ENCODE results near the gene ICAM2.

Gene ICAM2

GRCh38 chr17:64051153-64051552 lies 30.7 kb upstream of the ICAM2 start:
- Histone ChIP-seq H3K9me2 (replicated peaks; ENCODE audit: insufficient read depth, low read length) (no peaks in the 10 kb centered on the region), H2AFZ (ENCODE audit: low read depth, low read length, severe bottlenecking) (no peak overlapping the region), H3K79me2 (ENCODE audit: insufficient read depth, low read length) (no peaks in the 10 kb centered on the region), H3K36me3 (ENCODE audit: low read length) (no peaks in the 10 kb centered on the region), H3K27me3 (ENCODE audit: low read length) (no peaks in the 10 kb centered on the region), H3K9me3 (ENCODE audit: insufficient read depth, low read length) (no peaks in the 10 kb centered on the region), H3F3A (ENCODE audit: insufficient read depth) (no peaks in the 10 kb centered on the region), H3K9ac (ENCODE audit: low read length) (no peak overlapping the region), H3K4me3 (ENCODE audit: insufficient read depth, low read length, poor library complexity, severe bottlenecking) (no peak overlapping the region), H4K20me1 (ENCODE audit: low read depth, low read length) (no peaks in the 10 kb centered on the region), H3K27ac (ENCODE audit: low read depth, low read length) (no peak overlapping the region), H3K4me2 (ENCODE audit: low read depth, low read length, poor library complexity, severe bottlenecking) (no peak overlapping the region)
- TF ChIP-seq EZH2phosphoT487 (conservative IDR thresholded peaks at IDR 0.05; ENCODE audit: low read length) (no peak), CTCF (IDR thresholded peaks at IDR 0.05; ENCODE audit: insufficient read depth, low read length, poor library complexity, severe bottlenecking) (no peak)

- Histone ChIP-seq H3K36me3 (ENCODE audit: low read length) (no peaks in the 10 kb centered on the region), H3K9me3 (ENCODE audit: insufficient read depth, low read length) (no peaks in the 10 kb centered on the region), H3K79me2 (ENCODE audit: insufficient read depth, low read length) (no peaks in the 10 kb centered on the region), H3K27me3 (ENCODE audit: low read length) (no peaks in the 10 kb centered on the region), H3K4me3 (ENCODE audit: insufficient read depth, low read length, poor library complexity, severe bottlenecking) (no peak overlapping the region), H3K4me2 (ENCODE audit: low read depth, low read length, poor library complexity, severe bottlenecking) (no peak overlapping the region), H3K9me2 (replicated peaks; ENCODE audit: insufficient read depth, low read length) (no peaks in the 10 kb centered on the region), H3K27ac (ENCODE audit: low read depth, low read length) (no peak overlapping the region), H3F3A (ENCODE audit: insufficient read depth) (no peaks in the 10 kb centered on the region), H2AFZ (ENCODE audit: low read depth, low read length, severe bottlenecking) (no peak overlapping the region), H3K9ac (ENCODE audit: low read length) (no peak overlapping the region), H4K20me1 (ENCODE audit: low read depth, low read length) (no peaks in the 10 kb centered on the region)
- TF ChIP-seq EZH2phosphoT487 (conservative IDR thresholded peaks at IDR 0.05; ENCODE audit: low read length) = no peak
- no peak for TF ChIP-seq CTCF (IDR thresholded peaks at IDR 0.05; ENCODE audit: insufficient read depth, low read length, poor library complexity, severe bottlenecking)
These were observed 28.4 kb upstream of the ICAM2 start for GRCh38 chr17:64048805-64049204.

- no peak overlapping the region for H2AFZ ChIP-seq (ENCODE audit: low read depth, low read length, severe bottlenecking)
- no peaks in the 10 kb centered on the region for H3K9me2 ChIP-seq (replicated peaks; ENCODE audit: insufficient read depth, low read length)
- H3K9me3 ChIP-seq (ENCODE audit: insufficient read depth, low read length) = no peaks in the 10 kb centered on the region
- no peak for TF ChIP-seq CTCF (IDR thresholded peaks at IDR 0.05; ENCODE audit: insufficient read depth, low read length, poor library complexity, severe bottlenecking)
- no peak for TF ChIP-seq EZH2phosphoT487 (conservative IDR thresholded peaks at IDR 0.05; ENCODE audit: low read length)
- no peak overlapping the region for H3K9ac ChIP-seq (ENCODE audit: low read length)
- H3K4me2 ChIP-seq (ENCODE audit: low read depth, low read length, poor library complexity, severe bottlenecking) = no peak overlapping the region
- no peaks in the 10 kb centered on the region for H4K20me1 ChIP-seq (ENCODE audit: low read depth, low read length)
- no peak overlapping the region for H3K4me3 ChIP-seq (ENCODE audit: insufficient read depth, low read length, poor library complexity, severe bottlenecking)
- no peaks in the 10 kb centered on the region for H3K27me3 ChIP-seq (ENCODE audit: low read length)
- H3K27ac ChIP-seq (ENCODE audit: low read depth, low read length) = no peak overlapping the region
- no peaks in the 10 kb centered on the region for H3F3A ChIP-seq (ENCODE audit: insufficient read depth)
- H3K79me2 ChIP-seq (ENCODE audit: insufficient read depth, low read length) = no peaks in the 10 kb centered on the region
- no peaks in the 10 kb centered on the region for H3K36me3 ChIP-seq (ENCODE audit: low read length)
These were observed 24.7 kb upstream of the ICAM2 start for GRCh38 chr17:64045176-64045575.
